Astrocyte of the cerebellum (primary cell): Measurements from ENCODE around the gene MLXIP.

ENCODE experiments used
- DNase-seq: peaks from one replicate; pipeline ENCODE4 v3.0.0-alpha.2; 2011; ENCODE audit warnings: low read depth
- H3K4me3 ChIP-seq: 2 replicates; pipeline ENCODE4 v1.5.1; 2011; ENCODE audit warnings: mild to moderate bottlenecking, low read depth, low read length, moderate library complexity
- in situ Hi-C: cut with HindIII; loops from 2 replicates; pipeline ENCODE4 v1.10.0; 2017; ENCODE audit warnings: low sequenced_read_pairs
- TF ChIP-seq, protein P1 (sequence below): IDR thresholded peaks from 2 replicates; pipeline ENCODE4 v1.5.1; 2012; ENCODE audit warnings: low read length, low read depth, moderate library complexity, mild to moderate bottlenecking; ENCODE audit errors: missing control alignments

Gene MLXIP

DNA sequence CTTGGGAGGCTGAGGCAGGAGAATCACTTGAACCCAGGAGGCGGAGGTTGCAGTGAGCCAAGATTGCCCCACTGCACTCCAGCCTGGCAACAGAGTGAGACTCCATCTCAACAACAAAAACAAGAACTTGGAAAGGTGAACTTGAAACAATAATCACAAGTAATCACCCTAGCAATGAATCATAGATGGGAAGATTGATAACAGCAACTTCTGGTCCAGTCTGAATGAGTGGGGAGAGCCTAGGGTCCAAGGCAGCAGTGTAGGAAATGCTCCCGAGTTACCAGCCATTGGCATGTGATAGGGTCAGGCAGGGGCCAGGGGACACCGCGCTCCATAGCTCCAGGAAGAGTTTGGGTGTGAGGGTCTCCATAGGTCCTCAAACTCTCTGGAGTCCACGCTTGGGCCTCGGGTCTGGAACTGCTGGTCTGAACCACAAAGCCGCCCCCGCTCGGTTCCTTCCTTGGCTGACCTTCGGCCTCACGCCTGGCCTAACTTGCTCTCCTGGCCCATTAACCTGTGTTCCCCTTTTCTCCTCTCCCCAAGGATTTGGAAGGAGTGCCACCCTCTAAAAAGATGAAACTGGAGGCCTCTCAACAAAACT lies 19.9 kb upstream of the MLXIP start:
- H3K4me3 ChIP-seq = no peak overlapping the region
- TF ChIP-seq, protein P1, sequence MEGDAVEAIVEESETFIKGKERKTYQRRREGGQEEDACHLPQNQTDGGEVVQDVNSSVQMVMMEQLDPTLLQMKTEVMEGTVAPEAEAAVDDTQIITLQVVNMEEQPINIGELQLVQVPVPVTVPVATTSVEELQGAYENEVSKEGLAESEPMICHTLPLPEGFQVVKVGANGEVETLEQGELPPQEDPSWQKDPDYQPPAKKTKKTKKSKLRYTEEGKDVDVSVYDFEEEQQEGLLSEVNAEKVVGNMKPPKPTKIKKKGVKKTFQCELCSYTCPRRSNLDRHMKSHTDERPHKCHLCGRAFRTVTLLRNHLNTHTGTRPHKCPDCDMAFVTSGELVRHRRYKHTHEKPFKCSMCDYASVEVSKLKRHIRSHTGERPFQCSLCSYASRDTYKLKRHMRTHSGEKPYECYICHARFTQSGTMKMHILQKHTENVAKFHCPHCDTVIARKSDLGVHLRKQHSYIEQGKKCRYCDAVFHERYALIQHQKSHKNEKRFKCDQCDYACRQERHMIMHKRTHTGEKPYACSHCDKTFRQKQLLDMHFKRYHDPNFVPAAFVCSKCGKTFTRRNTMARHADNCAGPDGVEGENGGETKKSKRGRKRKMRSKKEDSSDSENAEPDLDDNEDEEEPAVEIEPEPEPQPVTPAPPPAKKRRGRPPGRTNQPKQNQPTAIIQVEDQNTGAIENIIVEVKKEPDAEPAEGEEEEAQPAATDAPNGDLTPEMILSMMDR = no peak
- in situ Hi-C loops = no loop called here
- DNase-seq = no peak

DNA sequence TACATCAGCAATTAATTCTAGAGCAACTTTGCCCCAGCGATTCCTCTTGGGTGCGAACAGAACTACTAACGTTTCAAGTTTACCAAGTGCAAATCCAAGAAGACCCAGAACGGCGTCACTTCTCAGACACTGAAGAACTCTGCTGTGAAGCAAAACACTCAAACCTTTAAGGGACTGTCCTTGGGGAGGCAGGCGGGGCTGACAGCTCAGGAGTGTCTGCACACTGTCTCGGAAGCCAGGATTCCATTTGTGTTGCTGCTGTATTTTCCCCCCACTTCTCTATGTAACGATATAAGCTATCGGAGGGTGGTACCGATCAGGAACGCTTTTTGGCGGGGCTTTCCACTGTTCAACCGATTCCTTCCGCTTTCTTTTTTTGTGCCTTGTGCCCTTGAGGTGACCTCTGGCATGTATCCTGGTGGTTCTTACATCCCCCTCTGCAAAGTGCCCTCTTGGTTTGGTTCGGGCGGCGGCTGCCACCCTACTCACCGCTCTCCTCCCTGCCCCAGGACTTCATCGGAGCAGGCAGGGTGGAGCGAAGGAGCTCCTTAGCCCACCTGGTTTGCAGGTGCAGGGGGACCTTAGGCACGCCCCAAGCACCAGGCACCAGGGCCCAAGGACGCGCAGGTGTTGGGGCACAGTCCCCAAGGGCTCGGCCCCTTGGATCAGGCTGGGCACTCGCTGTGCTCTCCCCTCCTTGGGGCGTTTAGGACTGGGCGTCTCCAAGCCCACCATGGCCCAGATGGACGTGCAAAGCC lies 19.2 kb upstream of the MLXIP start:
- TF ChIP-seq, protein P1 = no peak
- in situ Hi-C loops = no loop called here
- H3K4me3 ChIP-seq = no peak overlapping the region

DNA sequence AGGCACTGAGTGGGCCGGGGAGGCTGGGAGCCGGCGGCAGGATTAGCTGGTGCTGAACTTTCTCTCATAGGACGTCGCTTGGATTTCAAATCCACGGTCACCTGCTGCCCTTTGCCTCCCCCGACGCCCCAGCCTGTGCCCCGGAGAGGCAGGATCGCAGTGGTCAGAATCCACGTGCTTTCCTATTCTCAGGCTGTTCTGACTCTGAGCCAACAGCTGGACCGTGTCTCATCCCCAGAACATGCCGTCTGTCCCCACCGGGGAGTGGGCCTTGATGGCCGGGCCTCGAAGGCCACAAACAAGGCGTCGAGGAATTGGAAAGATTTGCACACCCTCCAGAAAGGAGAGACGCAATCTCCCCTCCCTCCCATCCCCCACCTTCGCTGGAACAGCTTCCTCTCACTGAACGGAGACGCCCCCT lies 18.5 kb upstream of the MLXIP start:
- in situ Hi-C loops = loop anchor here (5.0 kb wide), 1 partner anchor 57 kb away; no protein-coding TSS in a partner anchor
- TF ChIP-seq, protein P1 = no peak
- no peak overlapping the region for H3K4me3 ChIP-seq
- no peak for DNase-seq

More for the DNA sequence above, 19.2 kb upstream of the MLXIP start:
- DNase-seq = no peak

DNA sequence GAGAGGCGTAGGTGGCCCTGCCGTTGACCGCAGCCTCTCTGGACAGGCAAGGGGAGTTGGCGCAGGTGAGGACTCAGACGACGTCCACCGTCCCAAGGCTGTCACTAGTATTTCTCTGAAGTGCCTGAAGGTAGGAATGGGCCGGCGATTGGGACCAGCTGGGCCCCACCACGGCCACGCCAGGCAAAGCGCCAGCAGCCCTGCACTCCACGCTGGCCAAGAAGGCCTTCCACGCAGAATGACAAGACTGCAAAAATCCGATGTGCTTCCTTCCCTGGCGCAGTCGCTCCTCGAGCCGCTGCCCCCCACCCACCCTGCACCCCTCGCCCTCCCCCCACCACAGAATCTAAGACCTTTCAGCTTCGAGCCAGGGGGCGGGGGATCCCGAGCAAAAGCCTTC lies 17.3 kb upstream of the MLXIP start:
- in situ Hi-C loops = loop anchor here (5.0 kb wide), 1 partner anchor 56 kb away; no protein-coding TSS in a partner anchor
- DNase-seq = no peak
- H3K4me3 ChIP-seq = no peak overlapping the region
- TF ChIP-seq, protein P1 = no peak

DNA sequence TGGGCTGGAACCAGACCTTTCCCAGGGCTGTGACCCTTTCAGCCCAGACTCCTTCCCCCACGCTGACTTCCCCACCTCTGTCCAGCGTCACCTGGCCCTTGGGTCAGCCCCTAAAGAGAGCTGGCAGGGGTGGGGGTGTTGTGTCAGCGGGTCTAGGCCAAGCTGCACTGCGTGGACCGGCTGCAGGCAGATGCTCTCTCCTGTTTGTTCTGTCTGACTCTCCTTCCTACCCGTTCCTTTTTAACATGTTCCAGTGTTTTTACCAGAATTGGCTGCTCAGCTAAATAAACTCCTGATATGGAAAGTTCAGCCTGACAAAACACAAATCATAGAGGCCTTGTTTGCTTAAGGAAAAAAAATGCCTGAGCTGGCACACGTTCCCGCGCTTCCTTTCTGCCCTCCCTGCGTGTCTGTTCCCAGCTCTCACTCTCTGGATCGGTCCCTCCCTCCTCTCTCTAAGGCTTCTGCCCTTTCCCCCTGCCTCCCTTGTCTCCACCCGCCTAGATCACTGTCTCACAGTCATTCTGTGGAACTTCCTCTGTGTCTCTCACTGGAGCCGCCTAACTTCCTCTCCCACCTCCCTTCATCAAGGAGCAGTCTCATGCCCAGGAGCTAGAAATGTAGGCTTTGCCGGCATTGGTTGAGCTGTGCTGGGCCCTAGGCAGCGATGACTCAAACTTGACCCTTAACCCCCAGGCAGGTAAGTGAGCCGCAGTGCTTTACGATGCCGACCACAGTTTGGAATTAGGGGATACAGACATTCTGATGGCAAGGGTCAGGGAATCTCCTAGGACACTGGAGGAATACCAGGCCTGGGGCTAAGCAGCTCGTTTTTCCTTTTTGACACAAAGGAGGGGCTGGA lies 15.5 kb upstream of the MLXIP start:
- TF ChIP-seq, protein P1 = no peak
- in situ Hi-C loops = loop anchor here (5.0 kb wide), 1 partner anchor 54 kb away; no protein-coding TSS in a partner anchor
- H3K4me3 ChIP-seq = no peak overlapping the region
- no peak for DNase-seq

DNA sequence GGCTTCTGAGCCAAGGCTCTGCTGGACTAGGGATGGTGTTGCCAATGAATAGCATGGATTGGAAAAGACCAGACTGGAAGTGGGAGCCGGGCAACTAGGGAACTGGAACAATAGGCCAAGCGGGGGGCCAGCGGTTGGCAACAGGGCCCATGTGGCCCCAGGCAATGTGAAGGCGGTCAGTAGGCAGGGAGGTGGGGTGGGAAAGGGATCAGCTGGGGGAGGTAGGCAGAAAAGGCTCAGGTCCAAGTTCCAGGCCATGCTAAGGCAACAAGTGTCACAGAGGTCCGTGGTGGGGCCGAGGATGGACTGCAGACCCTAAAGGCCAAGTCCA lies 14.9 kb upstream of the MLXIP start:
- no peak for DNase-seq
- TF ChIP-seq, protein P1 = no peak
- H3K4me3 ChIP-seq = no peak overlapping the region
- in situ Hi-C loops = loop anchor here (5.0 kb wide), 1 partner anchor 54 kb away; no protein-coding TSS in a partner anchor
